AG20443 (cell line): Measurements from ENCODE around the gene HSPG2.
"Not testable (repeated sequence)": the region's sequence is repeated elsewhere in the genome, so short reads cannot be mapped to it uniquely, and the experiment has no call there.

Experiments used
- DNase-seq: peaks from one replicate; pipeline ENCODE4 v3.0.0; 2012; ENCODE audit warnings: low spot score, mixed read lengths

HSPG2 gene

GRCh38 chr1:21937034-21937371 lies at the start of gene HSPG2:
Gene HSPG2 (minus strand): TSS chr1:21937310. CDS start chr1:21937217, 93 bp downstream.
- no peak for DNase-seq

GRCh38 chr1:21986386-21986785 lies 49.3 kb upstream of the HSPG2 start:
- not testable (repeated sequence) for DNase-seq

DNA sequence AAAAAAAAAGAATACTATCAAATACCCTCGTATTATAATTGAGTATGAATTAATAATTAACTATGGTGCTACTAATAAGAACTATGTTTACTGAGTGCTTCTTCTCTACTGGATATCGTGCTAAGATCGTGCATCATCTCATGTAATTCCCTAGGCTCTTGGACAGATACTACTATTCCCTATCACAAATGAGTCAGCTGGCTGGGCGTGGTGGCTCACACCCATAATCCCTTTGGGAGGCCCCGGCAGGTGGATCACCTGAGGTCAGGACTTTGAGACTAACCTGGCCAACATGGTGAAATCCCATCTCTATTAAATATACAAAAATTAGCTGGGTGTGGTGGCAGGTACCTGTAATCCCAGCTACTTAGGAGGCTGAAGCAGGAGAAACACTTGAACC lies 48.8 kb upstream of the HSPG2 start:
- DNase-seq: not testable (repeated sequence)

- DNase-seq: not testable (repeated sequence)
Measured at GRCh38 chr1:21983539-21983938, 46.4 kb upstream of the HSPG2 start.

DNA sequence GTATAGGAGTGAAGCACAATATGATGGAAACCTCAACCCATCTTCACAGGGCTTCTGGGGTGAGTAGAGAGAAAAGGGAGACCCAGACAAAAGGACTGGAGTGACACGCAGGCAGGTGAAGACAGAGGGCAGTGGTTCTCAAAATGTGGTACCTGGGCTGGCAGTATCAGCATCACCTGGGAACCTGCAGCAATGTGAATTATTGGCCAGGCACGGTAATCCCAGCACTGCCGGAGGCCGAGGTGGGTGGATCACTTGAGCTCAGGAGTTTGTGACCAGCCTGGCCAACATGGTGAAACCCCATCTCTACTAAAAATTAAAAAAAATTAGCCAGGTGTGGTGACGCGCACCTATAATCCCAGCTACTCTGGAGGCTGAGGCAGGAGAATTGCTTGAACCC lies 45.0 kb upstream of the HSPG2 start:
- not testable (repeated sequence) for DNase-seq

- not testable (repeated sequence) for DNase-seq
Measured at GRCh38 chr1:21981253-21981652, 44.1 kb upstream of the HSPG2 start.

GRCh38 chr1:21980515-21981220 lies 43.6 kb upstream of the HSPG2 start:
- DNase-seq: not testable (repeated sequence)

DNA sequence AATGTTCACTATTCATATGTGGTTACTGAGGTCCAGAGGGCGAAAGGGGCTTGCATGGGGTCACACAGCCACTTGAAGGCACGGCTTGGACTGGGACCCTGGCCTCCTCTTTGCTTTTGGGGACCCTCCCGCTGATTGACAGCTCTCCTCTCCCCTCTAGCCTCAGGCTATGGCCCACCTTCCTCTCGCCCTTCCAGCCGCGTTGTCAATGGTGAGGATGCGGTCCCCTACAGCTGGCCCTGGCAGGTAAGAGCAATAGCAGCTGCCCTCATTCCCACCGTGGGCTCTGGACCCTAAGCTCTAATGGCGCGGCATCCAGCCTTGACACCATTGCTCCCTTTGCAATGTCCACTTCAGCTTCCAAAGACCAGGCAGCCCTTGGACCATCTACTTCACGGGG lies 41.1 kb upstream of the HSPG2 start:
- DNase-seq: not testable (repeated sequence)

DNA sequence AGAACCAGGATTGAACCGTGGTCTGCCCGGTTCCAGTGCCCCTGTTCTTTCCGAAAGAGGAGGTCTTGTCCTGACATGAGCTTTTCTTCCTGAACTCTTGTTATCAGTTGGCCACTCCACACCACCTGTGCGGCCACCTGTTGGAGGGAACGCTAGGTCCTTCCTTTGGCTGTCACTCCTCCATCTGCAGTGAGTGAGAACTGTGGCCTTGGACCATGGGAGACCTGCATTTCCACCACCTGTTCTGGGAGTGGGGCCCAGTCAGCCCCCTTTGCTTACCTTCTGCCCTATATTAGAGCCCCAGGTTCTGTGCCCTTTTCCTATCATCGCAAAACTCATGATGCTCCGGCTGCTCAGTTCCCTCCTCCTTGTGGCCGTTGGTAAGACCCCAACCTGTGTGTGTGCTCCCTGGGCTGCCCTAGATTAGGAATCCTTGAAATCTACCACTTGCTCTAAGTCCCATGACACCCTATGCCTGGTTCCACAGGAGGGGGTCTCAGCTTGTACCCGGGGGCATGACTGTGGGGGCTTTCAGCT lies 39.7 kb upstream of the HSPG2 start, which contains the start of gene CELA3B:
Gene CELA3B, plus strand, starts transcription at position 320 of the 537 bp plus-strand sequence. Its CDS starts 18 bp downstream, at position 338.
- DNase-seq: not testable (repeated sequence)

DNA sequence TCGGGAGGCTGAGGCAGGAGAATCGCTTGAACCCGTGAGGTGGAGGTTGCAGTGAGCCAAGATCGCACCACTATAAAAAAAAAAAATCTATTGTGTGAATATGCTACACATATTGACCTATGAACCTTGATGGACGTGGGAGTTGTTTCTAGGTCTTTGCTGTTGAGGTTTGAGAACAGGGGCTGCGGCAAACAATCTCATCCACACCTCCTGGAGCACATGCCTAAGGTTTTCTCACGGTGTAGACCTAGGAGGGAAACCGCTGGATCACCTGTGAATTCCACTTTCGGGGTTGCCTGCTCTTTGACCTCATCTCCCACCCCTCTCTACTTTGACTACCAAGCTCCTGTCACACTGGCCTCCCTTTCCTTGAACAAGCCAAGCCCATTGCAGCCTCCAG lies 38.2 kb upstream of the HSPG2 start:
- DNase-seq: not testable (repeated sequence)

DNA sequence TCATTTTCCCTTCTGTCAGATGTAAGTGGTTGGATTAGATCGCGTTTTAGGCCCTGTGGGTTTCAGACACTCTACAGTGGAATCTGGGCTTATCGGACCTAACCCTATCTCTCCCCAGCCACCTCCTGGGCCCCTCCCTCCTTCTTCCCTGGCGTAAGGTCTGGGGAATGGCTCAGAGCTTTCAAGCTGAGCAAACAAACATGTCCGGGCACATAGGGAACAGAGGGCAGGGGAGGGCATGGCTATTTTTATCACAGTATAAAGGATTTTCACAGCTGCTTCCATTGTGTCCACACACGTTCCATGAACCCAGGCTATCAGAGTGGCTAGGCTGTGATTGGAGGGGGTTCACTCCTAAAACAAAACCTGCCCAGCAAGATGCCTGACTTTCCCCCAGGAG lies 37.6 kb upstream of the HSPG2 start:
- DNase-seq: not testable (repeated sequence)

DNA sequence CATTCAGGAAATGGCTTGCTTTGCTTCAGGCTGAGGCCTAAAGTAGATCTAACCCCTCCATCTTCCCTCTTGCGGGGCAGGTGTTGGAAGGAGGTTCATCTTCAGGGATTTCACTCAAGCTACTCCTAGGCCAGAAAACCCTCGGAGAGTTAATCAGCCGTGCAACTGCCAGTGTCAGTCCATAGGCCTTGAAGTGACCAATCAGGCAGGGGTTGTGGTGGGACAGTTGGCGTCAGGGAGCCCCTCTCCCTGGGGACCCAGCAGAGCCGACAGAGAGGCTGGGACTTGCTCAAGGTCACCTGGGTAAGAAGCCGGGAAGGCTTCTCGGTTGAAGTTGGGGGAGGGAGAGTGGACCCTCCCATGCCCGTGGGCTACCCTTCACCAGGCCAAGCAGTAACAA lies 36.8 kb upstream of the HSPG2 start:
- not testable (repeated sequence) for DNase-seq

DNA sequence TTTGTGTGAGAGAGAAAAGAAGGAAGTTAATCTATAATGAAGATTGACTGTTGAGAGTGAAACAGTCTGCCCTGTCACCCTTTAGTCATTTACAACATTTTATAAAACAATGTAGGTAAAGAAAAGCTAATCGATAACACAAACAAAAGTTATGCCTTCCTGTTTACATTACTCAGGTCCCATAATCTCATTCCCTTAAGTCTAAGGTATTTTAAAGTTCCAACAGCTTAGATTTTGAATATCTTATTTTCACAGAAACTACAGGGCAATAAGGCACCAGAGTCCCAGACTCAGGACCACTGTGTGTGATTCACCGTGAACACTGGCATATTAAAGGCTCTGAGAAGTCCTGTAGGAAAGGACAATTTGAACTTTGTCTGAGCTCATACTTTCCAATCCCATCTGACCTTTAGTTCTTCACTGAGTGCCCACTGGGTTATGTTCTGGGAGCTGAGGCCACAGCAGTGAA lies 35.9 kb upstream of the HSPG2 start:
- not testable (repeated sequence) for DNase-seq

DNA sequence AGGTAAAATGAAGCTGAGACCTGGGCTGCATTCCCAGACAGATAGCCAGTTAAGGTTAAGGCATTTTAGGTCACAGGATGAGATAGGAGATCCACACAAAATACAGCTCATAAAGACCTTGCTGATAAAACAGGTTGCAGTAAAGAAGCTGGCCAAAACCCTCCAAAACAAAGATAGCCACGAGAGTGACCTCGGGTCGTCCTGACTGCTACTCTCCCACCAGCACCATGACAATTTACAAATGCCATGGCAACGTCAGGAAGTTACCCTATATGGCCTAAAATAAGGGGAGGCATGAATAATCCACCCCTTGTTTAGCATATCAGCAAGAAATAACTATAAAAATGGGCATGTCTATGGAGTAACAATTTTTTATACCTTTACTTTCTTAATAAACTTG lies 33.4 kb upstream of the HSPG2 start:
- not testable (repeated sequence) for DNase-seq

- DNase-seq: not testable (repeated sequence)
Measured at GRCh38 chr1:21969066-21969465, 32.0 kb upstream of the HSPG2 start.

DNA sequence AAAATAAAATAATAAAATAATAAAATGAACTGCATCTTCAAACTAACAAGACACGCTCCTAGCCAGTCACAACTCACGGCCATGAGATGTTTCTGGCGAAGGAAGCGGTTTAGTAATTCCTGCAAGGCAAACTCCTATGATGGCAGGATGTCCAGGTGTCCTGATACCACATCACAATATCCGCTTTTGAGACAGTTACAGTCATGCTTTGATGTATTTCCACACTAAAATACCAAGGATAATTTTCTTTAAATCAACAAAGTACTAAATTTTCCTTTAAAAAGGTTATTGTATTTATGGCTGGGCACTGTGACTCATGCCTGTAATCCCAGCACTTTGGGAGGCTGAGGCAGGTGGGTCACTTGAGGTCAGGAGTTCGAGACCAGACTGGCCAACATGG lies 30.1 kb upstream of the HSPG2 start:
- DNase-seq: not testable (repeated sequence)

GRCh38 chr1:21966247-21967000 lies 29.3 kb upstream of the HSPG2 start:
- DNase-seq: peak; percentile 66

- DNase-seq: peak; percentile 80
Measured at GRCh38 chr1:21963477-21964217, 26.5 kb upstream of the HSPG2 start.

GRCh38 chr1:21961799-21962198 lies 24.7 kb upstream of the HSPG2 start:
- no peak for DNase-seq

GRCh38 chr1:21961337-21961736 lies 24.2 kb upstream of the HSPG2 start:
- DNase-seq: no peak

- DNase-seq: peak; percentile 32
Measured at GRCh38 chr1:21956720-21957552, 19.8 kb upstream of the HSPG2 start.
